H1 (cell line): ENCODE data around the gene BRPF3. TPM values are rescaled to one million over a fixed set of nuclear protein-coding genes. Genes with fewer than 3 reads are reported as not detected.

ENCODE experiments used
- CTCF ChIA-PET: fragments of 300-600 bp; sonication (Branson Sonifier 250); formaldehyde crosslinking; loops from one replicate; lab custom pipeline; 2021; ENCODE audit not compliant: partially characterized antibody; lab: Charles Lee
- POLR2A ChIA-PET: fragments of 300-600 bp; sonication (Branson Sonifier 250); formaldehyde crosslinking; loops from one replicate; lab custom pipeline; 2021; ENCODE audit warnings: inconsistent platforms; ENCODE audit not compliant: partially characterized antibody; lab: Charles Lee
- DNase-seq, 2 experiments: peaks; one replicate each; pipeline versions ENCODE4 v3.0.0 to v3.0.0-alpha.2; 2010 to 2022; ENCODE audit warnings: low spot score in 2 of 2, low read depth in 1 of 2, mixed read lengths in 1 of 2
- FAIRE-seq: peaks from 2 replicates; lab custom pipeline; 2011; peaks lifted over from hg19 to GRCh38; lab: Jason Lieb, UNC
- H2AFZ ChIP-seq: 2 replicates; pipeline ENCODE4 v1.8.1; 2012; ENCODE audit warnings: low read length, inconsistent platforms
- H2AK5ac ChIP-seq: 2 replicates; pipeline ENCODE4 v1.6.1; 2013; ENCODE audit warnings: low read depth, low read length
- H2BK120ac ChIP-seq: replicated peaks from 2 replicates; pipeline ENCODE3; 2013; ENCODE audit warnings: low read depth, low read length, inconsistent platforms
- H2BK12ac ChIP-seq: 2 replicates; pipeline ENCODE4 v1.6.1; 2013; ENCODE audit warnings: low read depth, low read length
- H2BK15ac ChIP-seq: 2 replicates; pipeline ENCODE4 v1.6.1; 2013; ENCODE audit warnings: low read length
- H2BK20ac ChIP-seq: 2 replicates; pipeline ENCODE4 v1.6.1; 2013; ENCODE audit warnings: low read length
- H2BK5ac ChIP-seq: 2 replicates; pipeline ENCODE4 v1.6.1; 2013; ENCODE audit warnings: low read depth, low read length
- H3K14ac ChIP-seq: 2 replicates; pipeline ENCODE4 v1.6.1; 2013; ENCODE audit warnings: inconsistent platforms; ENCODE audit not compliant: insufficient read length
- H3K18ac ChIP-seq: 2 replicates; pipeline ENCODE4 v1.6.1; 2013; ENCODE audit warnings: low read length; ENCODE audit errors: extremely low read depth
- H3K23ac ChIP-seq: 2 replicates; pipeline ENCODE4 v1.6.1; 2013; ENCODE audit warnings: inconsistent platforms; ENCODE audit not compliant: insufficient read length
- H3K23me2 ChIP-seq: 2 replicates; pipeline ENCODE4 v1.6.1; 2013; ENCODE audit warnings: low read depth, low read length
- H3K27ac ChIP-seq: 2 replicates; pipeline ENCODE4 v1.6.1; 2011; ENCODE audit warnings: low read depth, low read length, inconsistent platforms
- H3K27me3 ChIP-seq, 4 experiments: replicated peaks in 1 of 4; 1 replicate in 1 of 4; 2 replicates in 3 of 4; pipeline versions ENCODE4 v1.6.1 to v1.8.1; 2011 to 2013; ENCODE audit warnings: low read length in 3 of 4, mild to moderate bottlenecking in 3 of 4, inconsistent platforms in 2 of 4, mixed read lengths in 2 of 4, moderate library complexity in 1 of 4; ENCODE audit not compliant: control insufficient read depth in 3 of 4, insufficient read depth in 3 of 4; ENCODE audit errors: extremely low read depth in 1 of 4
- H3K36me3 ChIP-seq, 4 experiments: 2 replicates each; pipeline versions ENCODE4 v1.6.1 to v1.8.1; 2011 to 2013; ENCODE audit warnings: mild to moderate bottlenecking in 4 of 4, low read length in 3 of 4, moderate library complexity in 2 of 4, control low read depth in 1 of 4, inconsistent platforms in 1 of 4; ENCODE audit not compliant: insufficient read depth in 4 of 4, control insufficient read depth in 2 of 4
- H3K4ac ChIP-seq: replicated peaks from 2 replicates; pipeline ENCODE3; 2013; ENCODE audit warnings: low read length, low read depth, mixed read lengths, inconsistent platforms; ENCODE audit not compliant: insufficient read length
- H3K4me1 ChIP-seq, 4 experiments: replicated peaks in 1 of 4; 1 replicate in 1 of 4; 2 replicates in 3 of 4; pipeline versions ENCODE4 v1.6.1 to v1.8.1; 2011 to 2013; ENCODE audit warnings: low read length in 3 of 4, inconsistent platforms in 2 of 4, mixed read lengths in 1 of 4; ENCODE audit not compliant: insufficient read depth in 4 of 4, control insufficient read depth in 3 of 4
- H3K4me2 ChIP-seq, 2 experiments: 2 replicates each; pipeline versions ENCODE4 v1.6.1 to v1.8.1; 2011 to 2013; ENCODE audit warnings: low read depth in 2 of 2, low read length in 2 of 2, control low read depth in 1 of 2, inconsistent platforms in 1 of 2, mild to moderate bottlenecking in 1 of 2; ENCODE audit not compliant: insufficient read depth in 1 of 2
- H3K4me3 ChIP-seq, 4 experiments: fragments of 200-600, 300-600 bp in 1 of 4; sonication (generic), shearing (Covaris generic), sonication (Bioruptor Twin) in 1 of 4; 2 replicates each; pipeline versions ENCODE4 v1.5.1 to v1.8.1; 2011 to 2016; ENCODE audit warnings: low read length in 4 of 4, low read depth in 3 of 4, control low read depth in 2 of 4, inconsistent platforms in 2 of 4, mild to moderate bottlenecking in 2 of 4, mixed read lengths in 1 of 4, moderate library complexity in 1 of 4; ENCODE audit not compliant: insufficient read depth in 2 of 4; ENCODE audit errors: extremely low read depth in 1 of 4
- H3K56ac ChIP-seq: replicated peaks from 2 replicates; pipeline ENCODE3; 2013; ENCODE audit warnings: low read depth, mild to moderate bottlenecking, mixed read lengths, low read length, inconsistent platforms; ENCODE audit not compliant: insufficient read length
- H3K79me1 ChIP-seq: 2 replicates; pipeline ENCODE4 v1.6.1; 2013; ENCODE audit warnings: low read depth, low read length, control low read depth
- H3K79me2 ChIP-seq, 2 experiments: 2 replicates each; pipeline versions ENCODE4 v1.6.1 to v1.8.1; 2012 to 2013; ENCODE audit warnings: low read length in 2 of 2, mild to moderate bottlenecking in 2 of 2, inconsistent platforms in 1 of 2; ENCODE audit not compliant: insufficient read depth in 2 of 2, control insufficient read depth in 1 of 2
- H3K9ac ChIP-seq, 4 experiments: replicated peaks in 1 of 4; 1 replicate in 1 of 4; 2 replicates in 3 of 4; pipeline versions ENCODE4 v1.6.1 to v1.8.1; 2011 to 2013; ENCODE audit warnings: low read depth in 3 of 4, low read length in 3 of 4, control low read depth in 2 of 4, mild to moderate bottlenecking in 2 of 4, moderate library complexity in 2 of 4, inconsistent platforms in 1 of 4; ENCODE audit errors: extremely low read depth in 1 of 4
- H3K9me3 ChIP-seq, 2 experiments: 2 replicates each; pipeline versions ENCODE4 v1.6.1 to v1.8.1; 2012 to 2013; ENCODE audit warnings: mild to moderate bottlenecking in 2 of 2, moderate library complexity in 2 of 2, control low read depth in 1 of 2, inconsistent platforms in 1 of 2, low read depth in 1 of 2, low read length in 1 of 2, mixed read lengths in 1 of 2; ENCODE audit not compliant: insufficient read depth in 2 of 2
- H4K20me1 ChIP-seq, 2 experiments: replicated peaks in 1 of 2; 2 replicates each; pipeline versions ENCODE3 to v1.8.1; 2011 to 2013; ENCODE audit warnings: inconsistent platforms in 2 of 2, low read length in 2 of 2, mild to moderate bottlenecking in 1 of 2; ENCODE audit not compliant: insufficient read depth in 2 of 2, control insufficient read depth in 1 of 2
- H4K5ac ChIP-seq: 2 replicates; pipeline ENCODE4 v1.6.1; 2013; ENCODE audit warnings: low read length, low read depth, mixed read lengths, inconsistent platforms; ENCODE audit not compliant: insufficient read length
- H4K8ac ChIP-seq: 2 replicates; pipeline ENCODE4 v1.8.0; 2013; ENCODE audit warnings: mild to moderate bottlenecking, moderate library complexity, low read length, inconsistent platforms; ENCODE audit not compliant: insufficient read depth; ENCODE audit errors: extremely low read depth
- H4K91ac ChIP-seq: replicated peaks from 2 replicates; pipeline ENCODE3; 2013; ENCODE audit warnings: low read length, mixed read lengths, inconsistent platforms; ENCODE audit not compliant: insufficient read length
- FOSL1 ChIP-seq: IDR thresholded peaks from 2 replicates; pipeline ENCODE4 v1.6.1; 2011; ENCODE audit warnings: mild to moderate bottlenecking, low read depth, low read length, moderate library complexity; ENCODE audit not compliant: insufficient read depth
- KDM4A ChIP-seq: IDR thresholded peaks from one replicate; pipeline ENCODE4 v1.7.1; 2012; ENCODE audit warnings: low read depth, mild to moderate bottlenecking, moderate library complexity, low read length, inconsistent platforms; ENCODE audit not compliant: severe bottlenecking
- YY1 ChIP-seq: IDR thresholded peaks from 2 replicates; pipeline ENCODE4 v1.6.1; 2011; ENCODE audit warnings: low read depth, mild to moderate bottlenecking, low read length
- WGBS, 2 experiments: shearing (Covaris generic) in 1 of 2; methylation state at CpG; one replicate each; pipeline versions ENCODE4 v1.1.6 to v1.1.7; 2013 to 2015; ENCODE audit warnings: low lambda C conversion rate in 2 of 2, mixed read lengths in 2 of 2, inconsistent platforms in 1 of 2, low coverage in 1 of 2, missing lambda C conversion rate in 1 of 2; ENCODE audit not compliant: insufficient replicate concordance in 2 of 2, insufficient coverage in 1 of 2, insufficient read length in 1 of 2; ENCODE audit errors: extremely low coverage in 1 of 2, missing lambda C conversion rate in 1 of 2; 5-methylcytosine and 5-hydroxymethylcytosine counted together
- polyA plus RNA-seq, 7 experiments: library from polyadenylated mRNA; depleted of rRNA in 3 of 7; stranded (reverse) in 5 of 7; unstranded in 2 of 7; fragments of >200 nt in 5 of 7; fragments of 200-250 nt in 2 of 7; gene quantifications; 1 replicate in 5 of 7; 2 replicates in 1 of 7; 4 replicates in 1 of 7; pipeline versions ENCODE4 v1.2.1 to v1.2.3, GENCODE V29; 2011 to 2013; ENCODE audit warnings: missing spikeins in 2 of 7, mixed read lengths in 2 of 7
- total RNA-seq: library from RNA; stranded (reverse); fragmentation: NEBNext Ultra II Directional; extraction: Animal tissue kit (Norgen Biotek cat#: 25700); gene quantifications from 2 replicates; pipeline ENCODE4 v1.2.1, GENCODE V29; 2021

The BRPF3 gene
- total and polyA plus RNA-seq, 2 of the 8 experiments (the other 6 are each of a cell fraction or from before 2014, with no cell fraction given): 26.0 to 37.5 TPM

DNA sequence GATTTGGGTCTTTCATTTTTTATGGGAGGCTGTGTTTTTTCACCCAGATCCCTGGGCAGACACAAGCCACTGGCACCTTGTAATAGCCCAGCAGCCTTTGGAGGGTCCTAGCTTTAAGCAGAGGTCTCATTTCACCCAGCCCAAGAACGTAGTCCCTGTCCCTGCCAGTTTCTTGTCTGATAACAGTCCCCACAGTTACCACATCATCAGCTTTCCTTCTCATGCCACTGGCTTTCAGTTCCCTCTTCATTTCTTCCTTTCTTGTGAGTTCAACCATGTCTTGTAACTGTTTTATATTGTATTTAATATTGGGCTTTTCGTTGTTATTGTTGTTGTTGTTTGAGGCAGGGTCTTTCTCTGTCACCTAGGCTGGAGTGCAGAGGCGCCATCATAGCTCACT, 83.9 kb downstream of the BRPF3 start:
- no peaks in the 10 kb centered on the region for H3K9me3 ChIP-seq
- H2BK12ac ChIP-seq: no peak overlapping the region
- FAIRE-seq (no peak), DNase-seq (no peak)
- H3K4me2 ChIP-seq: no peak overlapping the region
- no peak for TF ChIP-seq FOSL1
- TF ChIP-seq YY1: no peak
- TF ChIP-seq KDM4A: no peak
- H2BK20ac ChIP-seq: no peak overlapping the region
- no peak overlapping the region for H3K56ac ChIP-seq
- H2BK5ac ChIP-seq: no peak overlapping the region
- no peaks in the 10 kb centered on the region for H3K79me1 ChIP-seq
- H4K91ac ChIP-seq: no peak overlapping the region
- H3K79me2 ChIP-seq: no peaks in the 10 kb centered on the region
- no peak overlapping the region for H2AK5ac ChIP-seq
- no peak overlapping the region for H3K4me3 ChIP-seq
- no peak overlapping the region for H3K18ac ChIP-seq
- H4K20me1 ChIP-seq: no peaks in the 10 kb centered on the region
- 95% methylated on average over 3 of the region's 3 CpGs; no CpG with 5 or more reads in 1 of the 2 experiments for WGBS, 2 experiments
- H2AFZ ChIP-seq: no peak overlapping the region
- H3K23ac ChIP-seq: no peak overlapping the region
- H4K8ac ChIP-seq: no peak overlapping the region
- no peak overlapping the region for H2BK120ac ChIP-seq
- H3K23me2 ChIP-seq: peaks cover 2% of the 10 kb centered on the region; the same call in 1 of the 2 replicates
- H3K4me1 ChIP-seq: peaks cover 0 to 2% (median 0%) of the 10 kb centered on the region in 4 experiments; a peak in 1 of 7 replicates
- H3K9ac ChIP-seq: no peak overlapping the region
- no peak overlapping the region for H3K14ac ChIP-seq
- no peaks in the 10 kb centered on the region; a peak in 1 of 8 replicates for H3K36me3 ChIP-seq
- no peak overlapping the region for H3K27ac ChIP-seq
- no peak overlapping the region for H3K4ac ChIP-seq
- H4K5ac ChIP-seq: no peak overlapping the region
- CTCF ChIA-PET: interaction anchor here (0.9 to 1.9 kb wide), 7 partner anchors 9 to 157 kb away, joined by 3 to 6 read pairs (median 3); no protein-coding TSS in a partner anchor
- H2BK15ac ChIP-seq: no peak overlapping the region
- POLR2A ChIA-PET: interaction anchor here (1.6 kb wide), 1 partner anchor 11 kb away, joined by 4 read pairs; no protein-coding TSS in a partner anchor
- H3K27me3 ChIP-seq: 0 out of 7 replicates have a peak, but pooled peaks cover 0 to 3% (median 0%) of the 10 kb centered on the region in 4 experiments
